Left colon (tissue), 2 donors: Measurements from ENCODE around the gene SCN8A. TPM values are rescaled to one million over a fixed set of nuclear protein-coding genes. Genes with fewer than 3 reads are reported as not detected.
"Not testable (repeated sequence)": the region's sequence is repeated elsewhere in the genome, so short reads cannot be mapped to it uniquely, and the experiment has no call there.

Source experiments
- ATAC-seq: fragments of 200-7000 bp; cut with Tn5 transposase; one replicate; pipeline ENCODE4 v1.9.1; 2020; ENCODE audit warnings: mild to moderate bottlenecking, moderate library complexity
- DNase-seq, 2 donors: peaks; one replicate each; pipeline ENCODE4 v3.0.0-alpha.2; 2020
- intact Hi-C, 2 donors: fragments of 100-400 bp; cut with DNase I in 1 of 2; cut with micrococcal nuclease in 1 of 2; formaldehyde crosslinking; loops; one replicate each; pipeline versions ENCODE4 v1.11.2 to v1.14.0; 2022; cut with DNase I, micrococcal nuclease
- total RNA-seq, 2 donors: library from RNA; stranded (reverse); fragmentation: NEBNext Ultra II Directional; extraction: Animal tissue kit (Norgen Biotek cat#: 25700); gene quantifications; one replicate each; pipeline ENCODE4 v1.2.1, GENCODE V29; 2021
- donor health status: DM: no; HTN: no; CAD: no.
- donor health status: DM: yes; HTN: yes; CAD: no.

SCN8A gene
- total RNA-seq, 2 donors from 2014 or later: 4.9 to 9.2 TPM

- intact Hi-C loops: no loop called here
- no peak for ATAC-seq
Observed at GRCh38 chr12:51788876-51789275, 197.8 kb downstream of the SCN8A start.

GRCh38 chr12:51792417-51792816 lies 201.4 kb downstream of the SCN8A start:
- ATAC-seq (no peak), DNase-seq (no peak)
- intact Hi-C loops: no loop called here

More at GRCh38 chr12:51788876-51789275, 197.8 kb downstream of the SCN8A start:
- no peak for DNase-seq

GRCh38 chr12:51793201-51793600 lies 202.2 kb downstream of the SCN8A start:
- ATAC-seq: no peak
- intact Hi-C loops: no loop called here
- no peak for DNase-seq

GRCh38 chr12:51797301-51797700 lies 206.3 kb downstream of the SCN8A start:
- DNase-seq: no peak
- intact Hi-C loops: no loop called here
- ATAC-seq: no peak

DNA sequence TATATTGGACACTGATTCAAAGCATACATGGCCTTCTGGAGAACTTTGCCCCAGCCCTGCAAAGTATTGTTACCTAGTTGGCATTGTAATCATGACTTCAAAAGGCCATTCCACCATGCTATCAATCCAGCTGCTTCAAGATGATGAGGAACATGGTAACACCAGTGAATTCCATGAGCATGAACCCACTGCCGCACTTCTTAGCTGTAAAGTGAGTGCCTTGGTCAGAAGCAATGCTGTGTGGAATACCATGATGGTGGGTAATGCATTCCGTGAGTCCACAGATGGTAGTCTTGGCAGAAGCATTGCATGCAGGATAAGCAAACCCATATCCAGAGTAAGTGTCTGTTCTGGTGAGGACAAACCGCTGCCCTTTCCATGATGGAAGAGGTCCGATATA lies 207.0 kb downstream of the SCN8A start:
- ATAC-seq, DNase-seq, intact Hi-C loops: not testable (repeated sequence)

DNA sequence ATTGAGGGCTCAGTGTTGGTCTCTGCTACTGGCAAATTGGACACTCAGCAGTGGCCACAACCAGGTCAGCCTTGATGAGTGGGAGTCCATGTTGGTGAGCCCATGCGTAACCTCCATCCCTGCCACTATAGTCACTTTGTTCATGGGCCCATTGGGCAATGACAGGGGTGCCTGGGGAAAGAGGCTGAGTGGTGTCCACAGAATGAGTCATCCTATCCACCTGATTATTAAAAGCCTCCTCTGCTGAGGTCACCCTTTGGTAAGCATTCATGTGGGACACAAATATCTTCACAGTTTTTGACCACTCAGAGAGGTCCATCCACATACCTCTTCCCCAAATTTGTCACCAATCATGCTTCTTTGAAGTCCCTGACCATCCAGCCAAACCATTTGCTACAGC lies 207.5 kb downstream of the SCN8A start:
- intact Hi-C loops: no loop called here
- DNase-seq (no peak), ATAC-seq (no peak)

GRCh38 chr12:51801027-51801426 lies 210.0 kb downstream of the SCN8A start:
- no peak for DNase-seq
- intact Hi-C loops: no loop called here
- ATAC-seq: no peak

GRCh38 chr12:51806896-51807295 lies 215.9 kb downstream of the SCN8A start:
- ATAC-seq: no peak
- DNase-seq: no peak
- intact Hi-C loops: no loop called here

DNA sequence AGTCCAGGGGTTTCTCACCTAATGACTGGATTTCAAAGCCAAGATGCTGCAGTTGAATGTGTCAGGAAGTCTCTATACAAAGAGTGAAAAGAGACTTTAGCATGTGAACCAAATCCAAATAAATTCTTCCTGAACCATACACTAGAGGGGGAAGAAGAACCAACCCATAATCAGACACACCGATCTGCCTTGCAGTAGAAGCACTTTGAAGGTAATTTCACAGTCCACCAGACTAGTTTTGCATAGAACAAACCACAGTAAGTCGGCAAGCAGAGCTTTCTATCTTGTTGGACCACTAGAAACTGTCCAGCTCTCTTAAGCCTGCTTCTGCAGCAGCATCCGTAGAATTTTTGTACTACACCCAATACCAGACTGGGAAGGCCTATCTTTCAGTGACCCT lies 218.2 kb downstream of the SCN8A start:
- DNase-seq: no peak
- intact Hi-C loops: no loop called here
- no peak for ATAC-seq

DNA sequence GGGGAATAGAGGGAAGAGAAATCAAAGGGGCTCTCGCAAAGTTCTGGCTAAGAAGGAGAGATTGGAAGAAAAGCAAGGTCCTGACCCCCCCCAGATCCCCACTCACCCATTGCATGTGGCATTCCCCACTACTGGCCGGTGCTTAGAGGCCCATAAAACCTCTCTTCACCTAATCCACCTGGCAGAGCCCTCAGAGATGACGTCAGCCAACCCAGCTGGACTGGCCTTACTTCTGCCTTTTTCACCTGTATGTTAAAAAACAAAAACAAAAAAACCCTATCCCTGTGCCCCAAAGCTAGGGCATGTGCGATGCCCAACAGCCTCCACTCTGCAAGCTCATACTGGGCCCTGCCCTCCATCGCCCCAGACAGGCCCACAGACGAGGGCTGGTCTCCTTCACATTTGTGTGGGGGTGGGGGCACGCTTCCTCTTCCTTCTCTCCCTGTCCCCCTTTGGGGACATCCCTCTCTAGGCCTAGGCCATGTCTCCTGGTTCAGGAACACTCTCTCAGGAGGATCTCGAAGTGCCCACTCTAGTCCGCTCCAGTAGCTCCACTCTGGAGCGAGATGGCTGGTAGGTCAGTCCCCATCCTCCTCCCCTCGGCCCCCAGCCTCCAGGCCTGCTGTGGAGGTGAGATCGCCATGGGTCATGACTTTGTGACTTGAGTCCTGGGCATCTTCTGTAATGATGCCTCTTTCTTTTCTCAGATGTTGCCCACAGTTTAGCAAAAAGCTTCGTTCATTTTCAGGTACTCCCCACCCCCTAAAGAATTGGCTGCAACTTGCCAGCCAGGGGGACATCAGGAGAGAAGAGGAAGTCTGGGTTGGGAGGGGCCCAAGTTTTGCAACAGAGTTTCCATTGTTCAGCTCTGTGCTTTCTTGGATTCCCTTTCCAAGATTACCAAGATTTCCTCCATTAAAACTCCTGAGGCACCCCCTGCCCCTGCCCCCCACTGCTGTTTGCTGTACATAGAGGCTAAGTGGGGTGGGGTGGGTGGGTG lies 220.5 kb downstream of the SCN8A start:
- intact Hi-C loops: no loop called here
- ATAC-seq: no peak
- no peak for DNase-seq

- intact Hi-C loops: no loop called here
- ATAC-seq: no peak
Observed at GRCh38 chr12:51812871-51813270, 221.8 kb downstream of the SCN8A start.

DNA sequence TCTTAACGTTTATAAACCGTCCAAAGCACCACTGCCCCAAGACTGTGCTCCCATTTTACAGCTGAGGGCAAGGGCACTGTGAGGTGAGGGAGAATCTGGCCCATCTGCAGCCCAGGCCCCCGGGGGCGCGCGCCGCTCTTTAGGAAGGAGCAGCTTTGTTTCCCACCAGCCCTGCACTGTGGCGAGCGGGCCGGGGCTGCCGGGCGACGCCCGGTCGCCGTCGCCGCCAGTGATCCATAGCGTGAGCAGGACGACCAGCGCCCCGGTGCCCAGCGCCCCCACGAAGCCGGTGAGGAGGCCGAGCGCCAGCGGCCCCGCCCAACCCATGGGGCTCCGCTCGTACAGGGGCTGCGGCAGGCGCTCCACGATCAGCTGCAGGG lies 222.9 kb downstream of the SCN8A start:
- ATAC-seq (no peak), DNase-seq (no peak)
- intact Hi-C loops: no loop called here

More at GRCh38 chr12:51812871-51813270, 221.8 kb downstream of the SCN8A start:
- no peak for DNase-seq

- intact Hi-C loops: no loop called here
- DNase-seq: peak; percentile 72 to 94
- peak; percentile 91 for ATAC-seq
Observed at GRCh38 chr12:51814311-51815088, 223.5 kb downstream of the SCN8A start.

GRCh38 chr12:51815571-51815970 lies 224.5 kb downstream of the SCN8A start:
- intact Hi-C loops: no loop called here
- ATAC-seq (no peak), DNase-seq (no peak)

GRCh38 chr12:51817027-51817953 lies 226.3 kb downstream of the SCN8A start:
- intact Hi-C loops: no loop called here
- DNase-seq: no peak
- no peak for ATAC-seq

GRCh38 chr12:51818086-51818485 lies 227.1 kb downstream of the SCN8A start:
- intact Hi-C loops: no loop called here
- no peak for ATAC-seq
- no peak for DNase-seq

DNA sequence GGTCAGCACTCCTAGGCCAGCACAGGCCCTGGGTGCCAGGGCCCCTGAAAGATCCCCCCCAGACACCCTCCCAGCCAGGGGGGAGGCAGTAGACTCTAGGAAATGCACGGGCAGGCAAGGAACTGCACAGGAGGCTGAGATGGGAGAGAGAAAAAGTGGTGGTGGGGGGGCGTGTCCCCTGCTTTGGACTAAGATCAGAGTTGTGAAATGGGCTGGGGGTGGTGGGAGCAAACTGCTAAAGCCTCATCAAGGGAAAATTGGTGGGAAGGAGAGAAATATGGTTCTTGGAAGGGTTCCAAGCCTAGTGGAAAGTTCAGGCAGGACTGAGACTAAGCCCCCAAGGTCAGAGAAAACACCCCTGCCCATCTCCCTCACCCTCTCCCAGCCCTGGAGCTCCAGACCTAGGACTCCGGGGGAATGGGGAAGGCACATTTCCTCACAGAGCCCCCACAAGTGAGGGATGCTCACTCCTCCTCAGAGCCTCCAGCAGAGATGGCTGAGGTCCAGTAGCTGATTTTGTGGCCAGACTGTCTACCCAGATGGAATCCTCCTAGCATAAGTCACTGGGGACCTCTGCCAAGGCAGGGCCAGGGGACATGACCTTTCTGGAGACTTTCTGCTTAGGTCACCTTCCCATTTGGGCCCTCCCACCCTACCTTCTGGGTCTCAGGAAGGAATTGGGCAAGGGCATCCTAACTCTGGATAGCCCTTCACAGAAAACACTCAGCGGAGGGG lies 227.7 kb downstream of the SCN8A start:
- ATAC-seq: no peak
- intact Hi-C loops: no loop called here
- DNase-seq: no peak
